ENCODE data around the gene CYCS. TPM values are rescaled to one million over a fixed set of nuclear protein-coding genes. Genes with fewer than 3 reads are reported as not detected.

CYCS gene
- 39.8 and 41.9 TPM in 2 replicates for total RNA-seq

GRCh38 chr7:25125137-25125946 lies at the start of gene CYCS:
Gene CYCS (minus strand): TSS chr7:25125260. CDS start chr7:25124119, 1,141 bp downstream.

Other genes with a start within 250 kb of the CYCS start
- 12.6 and 13.5 TPM in 2 replicates for gene OSBPL3, start 145.1 kb downstream of the CYCS start, total RNA-seq
- gene NPVF, start 103.2 kb upstream of the CYCS start, total RNA-seq = not detected in 2 replicates